Measurements from ENCODE around the gene NELFB.

- TF ChIP-seq, protein P1, sequence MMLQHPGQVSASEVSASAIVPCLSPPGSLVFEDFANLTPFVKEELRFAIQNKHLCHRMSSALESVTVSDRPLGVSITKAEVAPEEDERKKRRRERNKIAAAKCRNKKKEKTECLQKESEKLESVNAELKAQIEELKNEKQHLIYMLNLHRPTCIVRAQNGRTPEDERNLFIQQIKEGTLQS (IDR thresholded peaks at IDR 0.05), result no peak
- no peak for TF ChIP-seq RAD21 (IDR thresholded peaks at IDR 0.05)
- no peak for TF ChIP-seq FOXA2 (IDR thresholded peaks at IDR 0.05)
- no peak for TF ChIP-seq FOXA1 (IDR thresholded peaks at IDR 0.05)
- TF ChIP-seq CTCF (IDR thresholded peaks at IDR 0.05; ENCODE audit: low read depth, low read length, missing input control), result no peak
These were observed 13.4 kb upstream of the NELFB start for GRCh38 chr9:137241490-137242268.
